ENCODE data around the gene UBE2C. TPM values are rescaled to one million over a fixed set of nuclear protein-coding genes. Genes with fewer than 3 reads are reported as not detected.

UBE2C gene
- total and polyA plus RNA-seq, 2 donors (not counting 1 experiment from before 2014, with no cell fraction given), result 12.9 to 23.7 TPM

- no peaks in the 10 kb centered on the region for H3K27me3 ChIP-seq (ENCODE audit: control insufficient read depth, insufficient read depth, low read length)
- no peak overlapping the region for H3K4me3 ChIP-seq (replicated peaks in 1 of 4; ENCODE audit: control extremely low read depth in 1 of 4, insufficient read depth in 1 of 4, low read depth in 3 of 4, low read length in 4 of 4)
- no peak overlapping the region for H3K27ac ChIP-seq (ENCODE audit: insufficient read depth, low read length)
- H3K9ac ChIP-seq (ENCODE audit: insufficient read depth, low read length), result no peak overlapping the region
- peaks cover 1% of the 10 kb centered on the region for H3K36me3 ChIP-seq (ENCODE audit: control insufficient read depth, insufficient read depth, low read length)
- H2AFZ ChIP-seq (ENCODE audit: low read length), result no peak overlapping the region
- no peak overlapping the region for H3K4me2 ChIP-seq (ENCODE audit: extremely low read depth, insufficient read depth, low read length)
- H4K20me1 ChIP-seq (ENCODE audit: control insufficient read depth, extremely low read depth, insufficient read depth, low read length), result no peaks in the 10 kb centered on the region
- H3K4me1 ChIP-seq (ENCODE audit: control insufficient read depth, extremely low read depth, insufficient read depth, low read length), result peaks cover 2% of the 10 kb centered on the region
- no peaks in the 10 kb centered on the region for H3K9me3 ChIP-seq (ENCODE audit: control insufficient read depth, insufficient read depth, low read depth, low read length)
- DNase-seq (ENCODE audit: low read depth in 2 of 2), result no peak
- H3K79me2 ChIP-seq (ENCODE audit: control insufficient read depth, insufficient read depth, low read length), result peaks cover 16% of the 10 kb centered on the region
- no peak for TF ChIP-seq EZH2 (IDR thresholded peaks at IDR 0.05; ENCODE audit: low read length, missing control alignments)
- TF ChIP-seq, protein P1, sequence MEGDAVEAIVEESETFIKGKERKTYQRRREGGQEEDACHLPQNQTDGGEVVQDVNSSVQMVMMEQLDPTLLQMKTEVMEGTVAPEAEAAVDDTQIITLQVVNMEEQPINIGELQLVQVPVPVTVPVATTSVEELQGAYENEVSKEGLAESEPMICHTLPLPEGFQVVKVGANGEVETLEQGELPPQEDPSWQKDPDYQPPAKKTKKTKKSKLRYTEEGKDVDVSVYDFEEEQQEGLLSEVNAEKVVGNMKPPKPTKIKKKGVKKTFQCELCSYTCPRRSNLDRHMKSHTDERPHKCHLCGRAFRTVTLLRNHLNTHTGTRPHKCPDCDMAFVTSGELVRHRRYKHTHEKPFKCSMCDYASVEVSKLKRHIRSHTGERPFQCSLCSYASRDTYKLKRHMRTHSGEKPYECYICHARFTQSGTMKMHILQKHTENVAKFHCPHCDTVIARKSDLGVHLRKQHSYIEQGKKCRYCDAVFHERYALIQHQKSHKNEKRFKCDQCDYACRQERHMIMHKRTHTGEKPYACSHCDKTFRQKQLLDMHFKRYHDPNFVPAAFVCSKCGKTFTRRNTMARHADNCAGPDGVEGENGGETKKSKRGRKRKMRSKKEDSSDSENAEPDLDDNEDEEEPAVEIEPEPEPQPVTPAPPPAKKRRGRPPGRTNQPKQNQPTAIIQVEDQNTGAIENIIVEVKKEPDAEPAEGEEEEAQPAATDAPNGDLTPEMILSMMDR (conservative IDR thresholded peaks at IDR 0.05 in 1 of 2, IDR thresholded peaks at IDR 0.05 in 1 of 2; ENCODE audit: low read depth in 1 of 2, low read length in 2 of 2), result no peak
Measured at GRCh38 chr20:45859916-45860315, 47.5 kb downstream of the UBE2C start.

DNA sequence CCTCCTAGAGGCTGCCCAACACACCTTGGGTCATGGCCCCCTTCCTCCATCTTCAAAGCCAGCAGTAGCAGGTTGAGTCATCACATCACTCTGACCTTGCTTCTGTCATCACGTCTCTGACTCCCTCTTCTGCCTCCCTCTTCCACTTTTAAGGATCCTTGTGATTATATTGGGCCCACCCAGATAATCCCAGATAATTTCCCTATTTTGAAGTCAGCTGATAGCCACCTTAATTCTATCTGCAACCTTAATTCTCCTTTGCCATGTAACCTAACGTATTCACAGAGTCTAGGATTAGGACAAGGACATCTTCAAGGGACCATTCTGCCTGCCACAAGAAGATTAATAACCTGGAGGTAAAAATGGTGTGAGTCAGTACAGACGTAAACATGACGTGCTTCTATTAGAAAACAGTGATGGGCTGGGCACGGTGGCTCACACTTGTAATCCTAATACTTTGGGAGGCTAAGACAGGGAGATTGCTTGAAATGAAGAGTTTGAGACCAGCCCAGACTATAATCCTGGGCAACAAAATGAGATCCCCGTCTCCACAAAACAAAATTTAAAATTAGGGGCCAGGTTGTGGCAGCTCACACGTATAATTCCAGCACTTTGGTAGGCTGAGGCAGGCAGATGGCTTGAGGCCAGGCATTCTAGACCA lies 48.2 kb downstream of the UBE2C start:
- Histone ChIP-seq H3K27ac (ENCODE audit: insufficient read depth, low read length) (no peak overlapping the region), H3K9ac (ENCODE audit: insufficient read depth, low read length) (no peak overlapping the region), H3K27me3 (ENCODE audit: control insufficient read depth, insufficient read depth, low read length) (no peaks in the 10 kb centered on the region), H2AFZ (ENCODE audit: low read length) (no peak overlapping the region), H4K20me1 (ENCODE audit: control insufficient read depth, extremely low read depth, insufficient read depth, low read length) (no peaks in the 10 kb centered on the region), H3K9me3 (ENCODE audit: control insufficient read depth, insufficient read depth, low read depth, low read length) (no peaks in the 10 kb centered on the region), H3K36me3 (ENCODE audit: control insufficient read depth, insufficient read depth, low read length) (no peaks in the 10 kb centered on the region), H3K4me3 (replicated peaks in 1 of 4; ENCODE audit: control extremely low read depth in 1 of 4, insufficient read depth in 1 of 4, low read depth in 3 of 4, low read length in 4 of 4) (no peak overlapping the region), H3K4me2 (ENCODE audit: extremely low read depth, insufficient read depth, low read length) (no peak overlapping the region), H3K4me1 (ENCODE audit: control insufficient read depth, extremely low read depth, insufficient read depth, low read length) (peaks cover 2% of the 10 kb centered on the region), H3K79me2 (ENCODE audit: control insufficient read depth, insufficient read depth, low read length) (peaks cover 13% of the 10 kb centered on the region)
- TF ChIP-seq EZH2 (IDR thresholded peaks at IDR 0.05; ENCODE audit: low read length, missing control alignments), result no peak
- TF ChIP-seq, protein P1 (conservative IDR thresholded peaks at IDR 0.05 in 1 of 2, IDR thresholded peaks at IDR 0.05 in 1 of 2; ENCODE audit: low read depth in 1 of 2, low read length in 2 of 2), result no peak
- peak in 1 of 2 donors; percentile 45 for DNase-seq (ENCODE audit: low read depth in 2 of 2)

- Histone ChIP-seq H3K27me3 (ENCODE audit: control insufficient read depth, insufficient read depth, low read length) (no peaks in the 10 kb centered on the region), H3K4me3 (replicated peaks in 1 of 4; ENCODE audit: control extremely low read depth in 1 of 4, insufficient read depth in 1 of 4, low read depth in 3 of 4, low read length in 4 of 4) (no peak overlapping the region), H2AFZ (ENCODE audit: low read length) (no peak overlapping the region), H3K4me2 (ENCODE audit: extremely low read depth, insufficient read depth, low read length) (no peak overlapping the region), H3K79me2 (ENCODE audit: control insufficient read depth, insufficient read depth, low read length) (peaks cover 6% of the 10 kb centered on the region), H3K9me3 (ENCODE audit: control insufficient read depth, insufficient read depth, low read depth, low read length) (no peaks in the 10 kb centered on the region), H4K20me1 (ENCODE audit: control insufficient read depth, extremely low read depth, insufficient read depth, low read length) (no peaks in the 10 kb centered on the region), H3K4me1 (ENCODE audit: control insufficient read depth, extremely low read depth, insufficient read depth, low read length) (no peaks in the 10 kb centered on the region), H3K36me3 (ENCODE audit: control insufficient read depth, insufficient read depth, low read length) (no peaks in the 10 kb centered on the region), H3K9ac (ENCODE audit: insufficient read depth, low read length) (no peak overlapping the region), H3K27ac (ENCODE audit: insufficient read depth, low read length) (no peak overlapping the region)
- no peak for DNase-seq (ENCODE audit: low read depth in 2 of 2)
- no peak for TF ChIP-seq EZH2 (IDR thresholded peaks at IDR 0.05; ENCODE audit: low read length, missing control alignments)
- TF ChIP-seq, protein P1 (conservative IDR thresholded peaks at IDR 0.05 in 1 of 2, IDR thresholded peaks at IDR 0.05 in 1 of 2; ENCODE audit: low read depth in 1 of 2, low read length in 2 of 2), result no peak
Measured at GRCh38 chr20:45861221-45862075, 49.0 kb downstream of the UBE2C start.

All from fibroblast of lung (primary cell).